Esophagus muscularis mucosa (tissue), 4 donors: ENCODE data around the gene SLC4A11. TPM values are rescaled to one million over a fixed set of nuclear protein-coding genes. Genes with fewer than 3 reads are reported as not detected.
"Not testable (repeated sequence)": the region's sequence is repeated elsewhere in the genome, so short reads cannot be mapped to it uniquely, and the experiment has no call there.

Experiments
- DNase-seq: peaks from one replicate; pipeline ENCODE4 v3.0.0-alpha.2; 2017; ENCODE audit errors: extremely low spot score
- H3K27ac ChIP-seq, 4 donors: fragments of 200-600 bp; sonication (generic); replicated peaks in 1 of 4; 1 replicate in 3 of 4; 2 replicates in 1 of 4; pipeline ENCODE4 v1.5.1; 2016 to 2019; ENCODE audit warnings: mild to moderate bottlenecking in 1 of 4
- H3K27me3 ChIP-seq, 4 donors: fragments of 200-600 bp; sonication (generic); one replicate each; pipeline versions ENCODE4 v1.5.1 to v1.6.0; 2016 to 2019
- H3K36me3 ChIP-seq, 4 donors: fragments of 200-600 bp; sonication (generic); one replicate each; pipeline ENCODE4 v1.5.1; 2016 to 2019
- H3K4me1 ChIP-seq, 4 donors: fragments of 200-600 bp; sonication (generic); one replicate each; pipeline ENCODE4 v1.5.1; 2016 to 2019
- H3K4me3 ChIP-seq, 4 donors: fragments of 200-600 bp; sonication (generic); 1 replicate in 2 of 4; 2 replicates in 2 of 4; pipeline ENCODE4 v1.5.1; 2016 to 2019; ENCODE audit warnings: mild to moderate bottlenecking in 4 of 4, moderate library complexity in 1 of 4
- H3K9me3 ChIP-seq, 4 donors: fragments of 200-600 bp; sonication (generic); 1 replicate in 3 of 4; 2 replicates in 1 of 4; pipeline ENCODE4 v1.5.1; 2016 to 2019
- EP300 ChIP-seq: sonication (generic); formaldehyde crosslinking; IDR thresholded peaks from one replicate; pipeline ENCODE4 v1.6.1; 2017; ENCODE audit warnings: antibody characterized with exemption
- POLR2A ChIP-seq: fragments of 450-650 bp; IDR thresholded peaks from one replicate; pipeline ENCODE4 v1.6.1; 2017; ENCODE audit warnings: antibody characterized with exemption, moderate library complexity, mild to moderate bottlenecking, low read depth
- POLR2AphosphoS5 ChIP-seq, 2 donors: sonication (generic); formaldehyde crosslinking; IDR thresholded peaks; one replicate each; pipeline ENCODE4 v1.6.1; 2017; ENCODE audit warnings: antibody characterized with exemption in 2 of 2
- WGBS: methylation state at CpG from one replicate; pipeline ENCODE4 v1.1.5; 2018; 5-methylcytosine and 5-hydroxymethylcytosine counted together
- intact Hi-C: fragments of 100-400 bp; cut with DNase I; formaldehyde crosslinking; loops from one replicate; pipeline ENCODE4 v1.15.1; 2023
- total RNA-seq, 4 donors: library from RNA; depleted of rRNA; stranded (reverse); fragments of >200 nt; gene quantifications; one replicate each; pipeline versions ENCODE4 v1.1.0 to v1.2.1, GENCODE V29; 2016
- TF ChIP-seq, protein P1 (sequence below), 3 experiments: fragments of 200-600 bp in 2 of 3; fragments of 450-650 bp in 1 of 3; sonication (generic) in 2 of 3; IDR thresholded peaks; one replicate each; pipeline ENCODE4 v1.5.1; 2017 to 2019; ENCODE audit warnings: antibody characterized with exemption in 3 of 3, mild to moderate bottlenecking in 2 of 3, moderate library complexity in 1 of 3

Gene SLC4A11
- total RNA-seq, 4 donors from 2014 or later = 0.11 to 0.32 TPM; not detected in 2

DNA sequence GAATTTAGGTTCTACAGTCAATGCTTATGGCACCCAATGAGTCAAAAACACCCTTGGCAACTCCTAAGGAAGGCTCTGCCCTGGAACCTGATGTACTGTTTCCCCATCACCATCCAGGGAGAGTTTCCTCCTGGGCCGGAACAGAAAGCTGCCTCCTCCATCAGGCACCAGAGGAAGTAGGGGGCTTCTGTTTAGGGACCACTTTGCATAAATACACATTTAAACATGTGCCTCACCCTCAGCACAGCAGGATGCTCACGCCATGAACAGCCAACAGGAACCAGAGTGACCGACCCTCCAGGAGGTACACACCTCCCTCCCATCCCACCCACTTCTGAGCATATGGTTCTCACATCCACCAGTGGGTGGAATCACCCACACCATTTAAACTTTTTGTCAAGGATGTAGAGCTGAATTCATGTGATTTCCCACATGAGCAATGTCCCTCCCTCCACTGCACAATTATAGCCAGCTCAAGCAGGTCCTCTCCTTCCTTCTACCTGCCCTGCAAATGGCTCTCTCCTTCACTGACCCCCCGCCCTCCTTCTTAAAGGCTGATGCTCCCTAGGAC lies 49.3 kb downstream of the SLC4A11 start:
- Histone ChIP-seq H3K27ac (no peak overlapping the region), H3K4me3 (no peak overlapping the region), H3K36me3 (peaks cover 46 to 71% (median 58%) of the 10 kb centered on the region in 4 donors), H3K9me3 (no peaks in the 10 kb centered on the region), H3K4me1 (no peaks in the 10 kb centered on the region), H3K27me3 (no peaks in the 10 kb centered on the region)
- intact Hi-C loops = no loop called here
- TF ChIP-seq POLR2AphosphoS5 (IDR thresholded peaks at IDR 0.05) (no peak), EP300 (no peak), POLR2A (no peak)
- TF ChIP-seq, protein P1, sequence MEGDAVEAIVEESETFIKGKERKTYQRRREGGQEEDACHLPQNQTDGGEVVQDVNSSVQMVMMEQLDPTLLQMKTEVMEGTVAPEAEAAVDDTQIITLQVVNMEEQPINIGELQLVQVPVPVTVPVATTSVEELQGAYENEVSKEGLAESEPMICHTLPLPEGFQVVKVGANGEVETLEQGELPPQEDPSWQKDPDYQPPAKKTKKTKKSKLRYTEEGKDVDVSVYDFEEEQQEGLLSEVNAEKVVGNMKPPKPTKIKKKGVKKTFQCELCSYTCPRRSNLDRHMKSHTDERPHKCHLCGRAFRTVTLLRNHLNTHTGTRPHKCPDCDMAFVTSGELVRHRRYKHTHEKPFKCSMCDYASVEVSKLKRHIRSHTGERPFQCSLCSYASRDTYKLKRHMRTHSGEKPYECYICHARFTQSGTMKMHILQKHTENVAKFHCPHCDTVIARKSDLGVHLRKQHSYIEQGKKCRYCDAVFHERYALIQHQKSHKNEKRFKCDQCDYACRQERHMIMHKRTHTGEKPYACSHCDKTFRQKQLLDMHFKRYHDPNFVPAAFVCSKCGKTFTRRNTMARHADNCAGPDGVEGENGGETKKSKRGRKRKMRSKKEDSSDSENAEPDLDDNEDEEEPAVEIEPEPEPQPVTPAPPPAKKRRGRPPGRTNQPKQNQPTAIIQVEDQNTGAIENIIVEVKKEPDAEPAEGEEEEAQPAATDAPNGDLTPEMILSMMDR (IDR thresholded peaks at IDR 0.05) = no peak
- 78% methylated on average over 4 of the region's 4 CpGs for WGBS
- no peak for DNase-seq

DNA sequence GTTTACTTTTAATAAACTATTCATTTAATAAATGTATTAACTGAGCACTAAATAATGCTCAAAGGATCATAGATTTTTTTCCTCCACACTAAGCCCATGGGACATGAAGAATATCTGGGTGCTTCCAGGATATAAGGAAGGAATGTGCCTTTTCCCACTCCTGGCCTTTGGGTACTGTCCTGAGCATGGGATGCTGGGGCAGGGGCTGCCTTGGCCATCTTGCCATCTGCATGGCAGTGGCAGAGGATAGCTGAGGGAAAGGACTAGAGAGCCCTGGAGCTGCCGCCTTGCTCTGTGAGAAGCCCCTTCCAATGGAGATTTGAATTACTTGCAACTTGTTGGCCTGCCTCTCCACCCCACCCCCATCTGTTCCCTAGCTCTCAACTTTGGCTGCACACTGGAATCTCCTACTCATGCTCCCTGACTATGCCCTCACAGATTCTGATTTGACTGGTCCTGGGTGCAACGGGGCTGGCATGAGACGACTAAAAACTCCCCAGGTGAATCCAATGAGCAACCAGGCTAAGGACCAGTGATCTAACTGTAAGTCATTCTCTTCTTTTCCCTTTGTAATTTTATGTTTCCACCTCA lies 50.1 kb downstream of the SLC4A11 start:
- Histone ChIP-seq H3K4me3 (no peak overlapping the region), H3K36me3 (peaks cover 39 to 63% (median 52%) of the 10 kb centered on the region in 4 donors), H3K27ac (no peak overlapping the region), H3K9me3 (no peaks in the 10 kb centered on the region), H3K4me1 (no peaks in the 10 kb centered on the region), H3K27me3 (no peaks in the 10 kb centered on the region)
- 82% methylated on average over 3 of the region's 3 CpGs for WGBS
- intact Hi-C loops = no loop called here
- TF ChIP-seq POLR2A = no peak
- TF ChIP-seq EP300 = no peak
- TF ChIP-seq, protein P1 (IDR thresholded peaks at IDR 0.05) = no peak
- TF ChIP-seq POLR2AphosphoS5 (IDR thresholded peaks at IDR 0.05) = no peak
- DNase-seq = no peak

DNA sequence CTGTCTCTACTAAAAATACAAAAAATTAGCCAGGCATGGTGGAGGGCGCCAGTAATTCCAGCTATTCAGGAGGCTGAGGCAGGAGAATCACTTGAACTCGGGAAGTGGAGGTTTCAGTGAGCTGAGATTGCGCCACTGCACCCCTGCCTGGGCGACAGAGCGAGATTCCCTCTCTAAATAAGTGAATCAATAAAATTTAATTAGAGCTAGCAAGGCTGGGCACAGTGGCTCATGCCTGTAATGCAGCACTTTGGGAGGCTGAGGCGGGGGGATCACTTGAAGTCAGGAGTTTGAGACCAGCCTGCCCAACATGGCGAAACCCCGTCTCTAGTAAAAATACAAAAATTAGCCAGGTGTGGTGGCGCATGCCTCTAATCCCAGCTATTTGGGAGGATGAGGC lies 51.1 kb downstream of the SLC4A11 start:
- DNase-seq, intact Hi-C loops, H3K9me3 ChIP-seq, H3K27ac ChIP-seq, H3K27me3 ChIP-seq, H3K4me3 ChIP-seq, H3K4me1 ChIP-seq: not testable (repeated sequence)
- 97% methylated on average over 9 of the region's 9 CpGs for WGBS
- peaks cover 28 to 53% (median 43%) of the 10 kb centered on the region in 4 donors for H3K36me3 ChIP-seq

DNA sequence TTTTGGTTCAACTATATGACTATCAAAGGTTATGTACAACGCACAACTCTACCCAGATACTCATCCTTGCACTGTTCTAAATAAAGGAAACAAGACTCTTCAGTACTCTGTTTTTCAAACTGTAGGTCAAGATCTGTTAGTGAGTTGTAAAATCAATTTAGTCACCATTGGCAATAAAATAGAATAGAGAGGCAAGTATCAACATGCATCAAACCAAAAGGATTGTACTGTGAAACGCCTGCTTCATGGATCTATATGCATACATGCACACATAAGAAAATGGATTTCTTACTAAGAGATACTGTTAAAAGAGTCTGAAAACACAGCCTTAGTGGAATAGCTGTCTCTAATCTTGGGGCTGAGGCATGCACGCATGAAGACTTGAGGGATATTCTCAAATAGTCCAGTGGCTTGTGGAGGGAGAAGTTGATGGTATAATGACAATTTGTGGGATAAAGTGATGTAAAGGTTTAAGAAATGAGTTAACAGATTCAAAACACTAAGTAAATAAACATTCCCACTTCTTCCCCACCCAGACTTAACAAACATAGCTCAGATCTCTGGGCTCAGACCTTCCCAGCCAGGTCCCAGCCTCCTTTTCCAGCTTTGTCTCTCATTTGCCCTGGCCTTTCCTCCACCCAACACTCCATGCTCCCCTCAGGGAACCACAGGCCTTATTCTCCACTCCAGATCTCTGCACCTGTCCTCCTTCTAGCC lies 54.9 kb downstream of the SLC4A11 start:
- Histone ChIP-seq H3K27ac (no peak overlapping the region), H3K4me1 (no peaks in the 10 kb centered on the region), H3K9me3 (no peaks in the 10 kb centered on the region), H3K27me3 (no peaks in the 10 kb centered on the region), H3K36me3 (peaks cover 0 to 15% (median 5%) of the 10 kb centered on the region in 4 donors), H3K4me3 (no peak overlapping the region)
- DNase-seq = no peak
- WGBS = 98% methylated on average over 3 of the region's 3 CpGs
- intact Hi-C loops = no loop called here
- TF ChIP-seq POLR2AphosphoS5 (IDR thresholded peaks at IDR 0.05) (no peak), POLR2A (no peak), EP300 (no peak)
- TF ChIP-seq, protein P1 (IDR thresholded peaks at IDR 0.05) = no peak

- 95% methylated on average over 5 of the region's 5 CpGs for WGBS
Observed at GRCh38 chr20:3182429-3182828, 56.6 kb downstream of the SLC4A11 start.

More at GRCh38 chr20:3182429-3182828, 56.6 kb downstream of the SLC4A11 start:
- H3K36me3 ChIP-seq, H3K27ac ChIP-seq, intact Hi-C loops, H3K4me1 ChIP-seq, H3K4me3 ChIP-seq, DNase-seq, H3K27me3 ChIP-seq, H3K9me3 ChIP-seq: not testable (repeated sequence)
